ENCODE measurements around the gene ENSA.
"Not testable (repeated sequence)": the region's sequence is repeated elsewhere in the genome, so short reads cannot be mapped to it uniquely, and the experiment has no call there.

The ENSA gene

GRCh38 chr1:150629115-150629928 is at the start of gene ENSA:
TSS of gene ENSA (minus strand) at chr1:150629612. CDS start at chr1:150629470, 142 bp downstream.
- intact Hi-C loops (cut with DNase I), result loop anchor here (2.0 kb wide), 1 partner anchor 51 kb away; the partner anchor contains the start of gene MCL1
- peak; percentile 93 to 100 (median 97) for DNase-seq

DNA sequence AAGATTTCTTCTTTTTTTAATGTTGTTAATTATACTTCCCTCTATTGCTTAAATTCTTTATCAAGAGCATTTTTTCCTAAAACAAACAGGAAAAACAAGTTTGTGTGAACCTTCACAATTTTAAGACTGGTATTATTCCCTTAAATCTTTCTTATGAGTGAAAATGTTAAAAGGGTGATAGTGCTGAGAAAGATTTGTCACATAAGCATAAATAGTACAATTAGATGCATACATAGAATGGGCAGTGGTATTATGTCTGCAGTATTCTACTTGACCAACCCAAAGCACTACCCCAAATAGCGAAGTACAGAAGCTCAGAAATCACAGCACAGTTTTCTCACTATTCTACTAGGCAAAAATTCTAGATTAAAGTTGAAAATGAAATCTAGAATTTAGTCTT is 49.6 kb upstream of the ENSA start:
- DNase-seq, result no peak
- intact Hi-C loops (cut with DNase I), result no loop called here

GRCh38 chr1:150674881-150675280 is 45.5 kb upstream of the ENSA start:
- intact Hi-C loops (cut with DNase I), result no loop called here
- no peak for DNase-seq

GRCh38 chr1:150663321-150663720 is 33.9 kb upstream of the ENSA start:
- DNase-seq, result no peak
- intact Hi-C loops (cut with DNase I), result no loop called here

- intact Hi-C loops (cut with DNase I), result no loop called here
- DNase-seq, result no peak
These were observed 33.4 kb upstream of the ENSA start for GRCh38 chr1:150662811-150663210.

GRCh38 chr1:150661156-150661555 is 31.7 kb upstream of the ENSA start:
- no peak for DNase-seq
- intact Hi-C loops (cut with DNase I), result no loop called here

DNA sequence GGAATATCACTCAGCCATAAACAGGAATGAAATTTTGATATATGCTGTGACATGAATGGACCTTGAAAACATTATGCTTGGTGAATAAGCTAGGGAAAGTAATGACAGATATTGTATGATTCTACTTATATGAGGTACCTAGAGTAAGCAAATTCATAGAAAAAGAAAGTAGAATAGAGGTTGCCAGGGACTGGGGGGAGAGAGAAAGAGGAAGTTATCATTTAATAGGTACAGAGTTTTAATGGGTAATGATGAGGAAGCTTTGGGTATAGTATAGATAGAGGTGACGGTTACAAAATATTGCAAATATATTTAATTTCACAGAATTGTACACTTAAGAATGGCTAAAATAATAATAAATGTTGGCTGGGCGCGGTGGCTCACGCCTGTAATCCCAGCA is 31.2 kb upstream of the ENSA start:
- DNase-seq, result no peak
- intact Hi-C loops (cut with DNase I), result no loop called here

- DNase-seq; intact Hi-C loops (cut with DNase I): not testable (repeated sequence)
These were observed 27.7 kb upstream of the ENSA start for GRCh38 chr1:150657064-150657463.

GRCh38 chr1:150654635-150655034 is 25.2 kb upstream of the ENSA start:
- intact Hi-C loops (cut with DNase I); DNase-seq: not testable (repeated sequence)

GRCh38 chr1:150650193-150650592 is 20.8 kb upstream of the ENSA start:
- DNase-seq, result no peak
- intact Hi-C loops (cut with DNase I), result no loop called here

- intact Hi-C loops (cut with DNase I), result no loop called here
- DNase-seq, result no peak
These were observed 20.1 kb upstream of the ENSA start for GRCh38 chr1:150649441-150650075.

- no peak for DNase-seq
- intact Hi-C loops (cut with DNase I), result no loop called here
These were observed 12.9 kb upstream of the ENSA start for GRCh38 chr1:150642296-150642695.

DNA sequence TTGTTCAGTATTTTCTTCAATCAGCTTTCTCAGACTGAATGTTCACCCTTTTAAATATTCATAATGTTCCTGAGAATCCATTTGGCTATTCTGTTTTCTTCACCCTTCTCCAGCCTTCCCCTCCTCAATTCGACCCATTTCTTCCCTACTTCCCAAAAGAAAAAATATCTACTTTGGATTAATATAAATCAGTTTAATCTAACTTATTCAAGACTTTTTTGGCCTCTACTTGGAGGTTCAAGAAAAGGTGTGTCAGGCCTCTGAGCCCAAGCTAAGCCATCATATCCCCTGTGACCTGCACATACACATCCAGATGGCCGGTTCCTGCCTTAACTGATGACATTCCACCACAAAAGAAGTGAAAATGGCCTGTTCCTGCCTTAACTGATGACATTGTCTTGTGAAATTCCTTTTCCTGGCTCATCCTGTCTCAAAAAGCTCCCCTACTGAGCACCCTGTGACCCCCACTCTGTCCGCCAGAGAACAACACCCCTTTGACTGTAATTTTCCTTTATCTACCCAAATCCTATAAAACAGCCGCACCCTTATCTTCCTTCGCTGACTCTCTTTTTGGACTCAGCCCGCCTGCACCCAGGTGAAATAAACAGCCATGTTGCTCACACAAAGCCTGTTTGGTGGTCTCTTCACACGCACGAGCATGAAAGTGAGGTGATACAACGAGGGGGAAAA is 11.9 kb upstream of the ENSA start:
- DNase-seq; intact Hi-C loops (cut with DNase I): not testable (repeated sequence)

DNA sequence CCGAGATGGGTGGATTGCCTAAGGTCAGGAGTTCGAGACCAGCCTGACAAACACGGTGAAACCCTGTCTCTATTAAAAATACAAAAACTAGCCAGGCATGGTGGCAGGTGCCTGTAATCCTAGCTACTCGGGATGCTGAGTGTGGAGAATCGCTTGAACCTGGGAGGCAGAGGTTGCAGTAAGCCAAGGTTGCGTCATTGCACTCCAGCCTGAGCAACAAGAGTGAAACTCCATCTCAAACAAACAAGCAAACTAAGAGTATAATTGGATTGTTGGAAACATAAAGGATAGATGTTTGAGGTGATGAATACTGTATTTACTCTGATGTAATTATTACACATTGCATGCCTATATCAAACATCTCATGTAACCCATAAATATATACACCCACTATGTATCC is 9.0 kb upstream of the ENSA start:
- DNase-seq; intact Hi-C loops (cut with DNase I): not testable (repeated sequence)

DNA sequence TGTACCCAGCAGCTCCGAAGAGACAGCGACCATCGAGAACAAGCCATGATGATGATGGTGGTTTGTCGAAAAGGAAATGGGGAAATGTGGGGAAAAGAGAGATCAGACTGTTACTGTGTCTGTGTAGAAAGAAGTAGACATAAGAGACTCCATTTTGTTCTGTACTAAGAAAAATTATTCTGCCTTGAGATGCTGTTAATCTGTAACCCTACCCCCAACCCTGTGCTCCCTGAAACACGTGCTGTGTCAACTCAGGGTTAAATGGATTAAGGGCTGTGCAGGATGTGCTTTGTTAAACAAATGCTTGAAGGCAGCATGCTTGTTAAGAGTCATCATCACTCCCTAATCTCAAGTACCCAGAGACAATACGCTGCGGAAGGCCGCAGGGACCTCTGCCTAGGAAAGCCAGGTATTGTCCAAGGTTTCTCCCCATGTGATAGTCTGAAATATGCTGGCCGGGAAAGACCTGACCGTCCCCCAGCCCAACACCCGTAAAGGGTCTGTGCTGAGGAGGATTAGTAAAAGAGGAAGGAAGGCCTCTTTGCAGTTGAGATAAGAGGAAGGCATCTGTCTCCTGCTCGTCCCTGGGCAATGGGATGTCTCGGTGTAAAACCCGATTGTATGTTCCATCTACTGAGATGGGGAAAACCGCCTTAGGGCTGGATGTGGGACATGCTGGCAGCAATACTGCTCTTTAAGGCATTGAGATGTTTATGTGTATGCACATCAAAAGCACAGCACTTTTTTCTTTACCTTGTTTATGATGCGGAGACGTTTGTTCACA is 5.6 kb upstream of the ENSA start:
- intact Hi-C loops (cut with DNase I); DNase-seq: not testable (repeated sequence)

- intact Hi-C loops (cut with DNase I), result loop anchor here (2.0 kb wide), 1 partner anchor 50 kb away; the partner anchor contains the start of gene MCL1
- DNase-seq, result no peak
These were observed 672 bp downstream of the ENSA start for GRCh38 chr1:150628766-150629114.

DNA sequence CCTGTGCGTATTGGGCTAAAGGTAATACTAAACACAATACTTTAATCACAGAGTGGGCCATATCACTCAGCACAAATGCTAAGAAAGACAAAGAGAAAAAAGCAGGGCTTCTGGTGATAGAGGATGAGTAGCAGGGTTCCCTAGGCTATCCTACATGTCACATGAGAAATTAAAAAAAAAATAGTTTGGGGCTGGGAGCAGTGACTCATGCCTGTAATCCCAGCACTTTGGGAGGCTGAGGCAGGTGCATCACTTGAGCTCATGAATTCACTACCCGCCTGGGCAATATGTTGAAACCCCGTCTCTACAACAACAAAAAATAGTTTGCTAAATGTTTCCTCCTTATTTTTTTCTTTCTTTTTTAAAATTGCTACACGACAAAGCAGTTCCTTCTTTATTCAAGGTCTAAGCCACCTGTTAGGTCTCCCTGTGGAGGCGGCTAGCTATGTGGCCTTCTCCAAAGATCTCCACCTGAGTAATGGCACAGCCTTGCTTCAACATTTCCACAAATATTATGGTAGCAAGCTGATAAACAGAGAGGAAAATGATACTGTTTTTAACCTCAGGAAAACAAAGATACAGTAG is 1.5 kb downstream of the ENSA start:
- intact Hi-C loops (cut with DNase I), result loop anchor here (2.0 kb wide), 1 partner anchor 49 kb away; the partner anchor contains the start of gene MCL1
- DNase-seq, result peak in 1 of 10 donors; percentile 33

DNA sequence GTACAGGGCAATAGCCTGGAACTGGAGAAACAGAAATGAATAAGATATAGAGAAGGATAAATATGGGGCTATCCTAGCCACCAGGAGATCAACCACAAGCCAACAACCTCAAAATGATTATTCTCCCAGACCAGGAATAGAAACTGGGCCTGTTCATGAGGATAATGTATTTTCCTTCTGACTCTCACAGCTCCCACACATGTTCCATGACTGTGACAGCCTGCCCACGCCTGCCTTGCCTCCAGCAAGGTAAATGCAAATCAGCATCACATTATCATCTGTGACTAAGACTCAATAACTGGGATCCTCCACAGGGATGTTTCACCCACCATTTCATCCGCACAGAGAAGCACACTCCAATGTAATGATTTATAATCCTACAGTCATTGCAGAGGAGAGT is 3.3 kb downstream of the ENSA start:
- intact Hi-C loops (cut with DNase I), result no loop called here
- peak in 9 of 10 donors; percentile 35 to 94 (median 61) for DNase-seq

GRCh38 chr1:150624546-150624945 is 4.9 kb downstream of the ENSA start:
- intact Hi-C loops (cut with DNase I); DNase-seq: not testable (repeated sequence)

DNA sequence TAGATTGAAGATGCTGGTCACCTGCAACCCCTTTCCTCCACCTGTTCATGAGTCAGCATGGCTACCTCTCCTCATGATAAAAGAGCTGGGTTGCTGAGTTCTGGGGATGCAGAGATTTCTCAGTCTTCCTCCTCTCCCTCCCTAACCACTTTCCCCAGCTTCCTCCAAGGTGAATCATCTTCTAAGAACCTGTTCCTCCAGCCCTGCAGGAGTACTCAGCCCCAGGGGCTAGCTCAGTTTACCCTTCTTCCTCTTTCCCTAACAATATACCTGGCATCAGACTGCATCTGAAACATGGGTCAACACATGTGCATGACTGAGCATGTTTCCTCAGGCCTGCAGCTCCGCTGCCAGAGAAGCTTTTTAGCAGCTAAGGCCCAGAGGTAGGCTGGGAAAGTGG is 5.3 kb downstream of the ENSA start:
- intact Hi-C loops (cut with DNase I), result not testable (repeated sequence)
- peak in 1 of 10 donors; percentile 24 for DNase-seq

Measured in posterior cingulate gyrus (tissue), 11 donors.